ENCODE measurements around the gene ESPN. TPM values are rescaled to one million over a fixed set of nuclear protein-coding genes. Genes with fewer than 3 reads are reported as not detected.

The ESPN gene
- total RNA-seq, 1 experiment from 2014 or later = 53.1 TPM

- no peak overlapping the region for H2BK20ac ChIP-seq (ENCODE audit: low read depth, low read length, poor library complexity, severe bottlenecking)
- H2BK12ac ChIP-seq (ENCODE audit: insufficient read length, low read depth, low read length) = no peak overlapping the region
- H3K27me3 Mint-ChIP-seq (ENCODE audit: low read depth) = peaks cover 93% of the 10 kb centered on the region
- H3K4me3 Mint-ChIP-seq = peak overlapping the region; percentile 34 to 66; a peak in 4 of 5 replicates
- no peak overlapping the region for H3K27ac ChIP-seq (ENCODE audit: insufficient read length, low read depth, low read length)
- H3K9ac ChIP-seq (ENCODE audit: extremely low read depth, insufficient read length, low read length) = no peak overlapping the region
- no peak overlapping the region for H4K5ac ChIP-seq (ENCODE audit: insufficient read length, low read depth, low read length)
- H3K27ac Mint-ChIP-seq = no peak overlapping the region
- no peaks in the 10 kb centered on the region for H3K9me3 ChIP-seq (ENCODE audit: control insufficient read depth, low read depth, low read length)
- no peak overlapping the region for H4K91ac ChIP-seq (ENCODE audit: insufficient read length, low read depth, low read length)
- H4K20me1 ChIP-seq (ENCODE audit: control insufficient read depth, insufficient read depth, insufficient read length) = no peaks in the 10 kb centered on the region
- no peak overlapping the region for H3K4ac ChIP-seq (ENCODE audit: low read depth, low read length)
- no peak for TF ChIP-seq CTCF (conservative IDR thresholded peaks at IDR 0.05)
- no peak overlapping the region for H3K23ac ChIP-seq (ENCODE audit: insufficient read length, low read depth, low read length)
- peaks cover 15 to 18% of the 10 kb centered on the region in 2 experiments for H3K4me1 Mint-ChIP-seq
- no peak overlapping the region for H2BK120ac ChIP-seq (ENCODE audit: low read depth, low read length, poor library complexity, severe bottlenecking)
- no peak overlapping the region for H3T11ph ChIP-seq (ENCODE audit: low read length)
- H3K27me3 ChIP-seq (ENCODE audit: insufficient read depth, low read length) = peaks cover 77% of the 10 kb centered on the region
- no peak for DNase-seq
- no peaks in the 10 kb centered on the region for H3K79me2 ChIP-seq (ENCODE audit: insufficient read depth, low read length)
- no peak overlapping the region for H2BK15ac ChIP-seq (ENCODE audit: low read depth, low read length)
- H3K36me3 Mint-ChIP-seq (ENCODE audit: insufficient read depth in 1 of 3, low read depth in 3 of 3) = no peaks in the 10 kb centered on the region
- no peak overlapping the region for H2AFZ ChIP-seq (ENCODE audit: low read length)
- no peaks in the 10 kb centered on the region for H3K79me1 ChIP-seq (ENCODE audit: insufficient read depth, low read depth, low read length, poor library complexity, severe bottlenecking)
- H3K18ac ChIP-seq (ENCODE audit: insufficient read length, low read depth, low read length) = no peak overlapping the region
- no peaks in the 10 kb centered on the region for H3K4me1 ChIP-seq (ENCODE audit: insufficient read depth, low read length)
- no peak overlapping the region for H3K56ac ChIP-seq (ENCODE audit: insufficient read length, low read depth, low read length)
- H3K9me3 Mint-ChIP-seq = peaks cover 0 to 3% of the 10 kb centered on the region in 2 experiments; a peak in 2 of 5 replicates
- H3K4me2 ChIP-seq (ENCODE audit: insufficient read depth, insufficient read length, low read length) = peak overlapping the region; percentile 50
- H2AK5ac ChIP-seq (ENCODE audit: insufficient read length, low read length) = no peak overlapping the region
- peaks cover 10% of the 10 kb centered on the region for H3K23me2 ChIP-seq (ENCODE audit: insufficient read length, low read depth, low read length, poor library complexity, severe bottlenecking)
- H2BK5ac ChIP-seq (ENCODE audit: insufficient read length, low read length) = no peak overlapping the region
- no peak overlapping the region for H4K8ac ChIP-seq (replicated peaks; ENCODE audit: insufficient read length, low read depth, low read length)
- H3K14ac ChIP-seq (ENCODE audit: insufficient read depth, low read length) = no peak overlapping the region
- WGBS (ENCODE audit: extremely low coverage, insufficient read length, low lambda C conversion rate) = no CpG with 5 or more reads among the region's 44 CpGs
These were observed 4.0 kb upstream of the ESPN start for GRCh38 chr1:6420454-6421042.
